ENCODE data around the gene ODAD2.
"Not testable (repeated sequence)": the region's sequence is repeated elsewhere in the genome, so short reads cannot be mapped to it uniquely, and the experiment has no call there.

ODAD2 gene

GRCh38 chr10:27998954-27999275 is at the start of gene ODAD2:
Gene ODAD2 (minus strand): TSS chr10:27999079. CDS start chr10:27995142, 3,937 bp downstream.
- DNase-seq = no peak

- no peak for DNase-seq
Measured at GRCh38 chr10:28047061-28047460, 48.2 kb upstream of the ODAD2 start.

GRCh38 chr10:28046579-28046978 is 47.7 kb upstream of the ODAD2 start:
- DNase-seq = no peak

- no peak for DNase-seq
Measured at GRCh38 chr10:28043941-28044340, 45.1 kb upstream of the ODAD2 start.

GRCh38 chr10:28036587-28036986 is 37.7 kb upstream of the ODAD2 start:
- no peak for DNase-seq

GRCh38 chr10:28020993-28021982 is 22.4 kb upstream of the ODAD2 start:
- DNase-seq = no peak

GRCh38 chr10:28020080-28020860 is 21.4 kb upstream of the ODAD2 start:
- no peak for DNase-seq

GRCh38 chr10:28014651-28015050 is 15.8 kb upstream of the ODAD2 start:
- no peak for DNase-seq

GRCh38 chr10:28012990-28013515 is 14.2 kb upstream of the ODAD2 start:
- no peak for DNase-seq

GRCh38 chr10:28010821-28011220 is 11.9 kb upstream of the ODAD2 start:
- no peak for DNase-seq

- DNase-seq = no peak
Measured at GRCh38 chr10:28008054-28008453, 9.2 kb upstream of the ODAD2 start.

GRCh38 chr10:28001353-28001752 is 2.5 kb upstream of the ODAD2 start:
- DNase-seq = no peak

GRCh38 chr10:27998178-27998953 is 513 bp downstream of the ODAD2 start:
- DNase-seq = no peak

- no peak for DNase-seq
Measured at GRCh38 chr10:27997865-27998177, 1.1 kb downstream of the ODAD2 start.

- DNase-seq = no peak
Measured at GRCh38 chr10:27995311-27995710, 3.6 kb downstream of the ODAD2 start.

GRCh38 chr10:27989357-27989756 is 9.5 kb downstream of the ODAD2 start:
- DNase-seq = not testable (repeated sequence)

- DNase-seq = no peak
Measured at GRCh38 chr10:27986821-27987220, 12.1 kb downstream of the ODAD2 start.

- DNase-seq = no peak
Measured at GRCh38 chr10:27982875-27983543, 15.9 kb downstream of the ODAD2 start.

- DNase-seq = no peak
Measured at GRCh38 chr10:27981744-27982143, 17.1 kb downstream of the ODAD2 start.

GRCh38 chr10:27970795-27971194 is 28.1 kb downstream of the ODAD2 start:
- DNase-seq = not testable (repeated sequence)

- DNase-seq = not testable (repeated sequence)
Measured at GRCh38 chr10:27969931-27970330, 28.9 kb downstream of the ODAD2 start.

- no peak for DNase-seq
Measured at GRCh38 chr10:27959093-27959715, 39.7 kb downstream of the ODAD2 start.

All from DMS79 treated with DMSO at 0.1 percent for 48 hours (cell line).